NCI-H2227 (cell line): ENCODE results near the gene SIK3.

Experiments used
- DNase-seq: peaks from one replicate; lab custom pipeline; 2025; ENCODE audit not compliant: unreplicated experiment; lab: John Stamatoyannopoulos, UW

The SIK3 gene

DNA sequence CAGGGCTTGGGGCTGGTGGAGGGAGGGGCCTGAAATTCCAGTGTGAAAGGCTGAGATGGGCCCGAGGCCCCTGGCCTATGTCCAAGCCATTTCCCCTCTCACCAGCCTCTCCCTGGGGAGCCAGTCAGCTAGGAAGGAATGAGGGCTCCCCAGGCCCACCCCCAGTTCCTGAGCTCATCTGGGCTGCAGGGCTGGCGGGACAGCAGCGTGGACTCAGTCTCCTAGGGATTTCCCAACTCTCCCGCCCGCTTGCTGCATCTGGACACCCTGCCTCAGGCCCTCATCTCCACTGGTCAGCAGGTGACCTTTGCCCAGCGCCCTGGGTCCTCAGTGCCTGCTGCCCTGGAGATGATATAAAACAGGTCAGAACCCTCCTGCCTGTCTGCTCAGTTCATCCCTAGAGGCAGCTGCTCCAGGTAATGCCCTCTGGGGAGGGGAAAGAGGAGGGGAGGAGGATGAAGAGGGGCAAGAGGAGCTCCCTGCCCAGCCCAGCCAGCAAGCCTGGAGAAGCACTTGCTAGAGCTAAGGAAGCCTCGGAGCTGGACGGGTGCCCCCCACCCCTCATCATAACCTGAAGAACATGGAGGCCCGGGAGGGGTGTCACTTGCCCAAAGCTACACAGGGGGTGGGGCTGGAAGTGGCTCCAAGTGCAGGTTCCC lies 268.6 kb downstream of the SIK3 start, which contains the start of gene APOC3:
APOC3 (plus strand) TSS at position 383 of the 659 bp plus-strand sequence. CDS start 676 bp downstream, outside the sequence.
- DNase-seq = no peak

DNA sequence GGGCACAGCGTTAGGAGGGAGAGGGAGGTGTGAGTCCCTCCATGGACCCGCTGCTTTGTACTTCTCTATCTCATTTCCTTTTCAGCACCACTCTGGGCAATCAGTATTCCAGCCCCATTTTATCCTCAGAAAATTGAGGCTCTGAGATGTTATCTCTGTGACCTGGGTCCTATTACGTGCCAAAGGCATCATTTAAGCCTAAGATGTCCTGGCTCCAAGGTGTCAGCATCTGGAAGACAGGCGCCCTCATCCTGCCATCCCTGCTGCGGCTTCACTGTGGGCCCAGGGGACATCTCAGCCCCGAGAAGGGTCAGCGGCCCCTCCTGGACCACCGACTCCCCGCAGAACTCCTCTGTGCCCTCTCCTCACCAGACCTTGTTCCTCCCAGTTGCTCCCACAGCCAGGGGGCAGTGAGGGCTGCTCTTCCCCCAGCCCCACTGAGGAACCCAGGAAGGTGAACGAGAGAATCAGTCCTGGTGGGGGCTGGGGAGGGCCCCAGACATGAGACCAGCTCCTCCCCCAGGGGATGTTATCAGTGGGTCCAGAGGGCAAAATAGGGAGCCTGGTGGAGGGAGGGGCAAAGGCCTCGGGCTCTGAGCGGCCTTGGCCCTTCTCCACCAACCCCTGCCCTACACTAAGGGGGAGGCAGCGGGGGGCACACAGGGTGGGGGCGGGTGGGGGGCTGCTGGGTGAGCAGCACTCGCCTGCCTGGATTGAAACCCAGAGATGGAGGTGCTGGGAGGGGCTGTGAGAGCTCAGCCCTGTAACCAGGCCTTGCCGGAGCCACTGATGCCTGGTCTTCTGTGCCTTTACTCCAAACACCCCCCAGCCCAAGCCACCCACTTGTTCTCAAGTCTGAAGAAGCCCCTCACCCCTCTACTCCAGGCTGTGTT lies 269.4 kb downstream of the SIK3 start:
- DNase-seq = no peak

DNA sequence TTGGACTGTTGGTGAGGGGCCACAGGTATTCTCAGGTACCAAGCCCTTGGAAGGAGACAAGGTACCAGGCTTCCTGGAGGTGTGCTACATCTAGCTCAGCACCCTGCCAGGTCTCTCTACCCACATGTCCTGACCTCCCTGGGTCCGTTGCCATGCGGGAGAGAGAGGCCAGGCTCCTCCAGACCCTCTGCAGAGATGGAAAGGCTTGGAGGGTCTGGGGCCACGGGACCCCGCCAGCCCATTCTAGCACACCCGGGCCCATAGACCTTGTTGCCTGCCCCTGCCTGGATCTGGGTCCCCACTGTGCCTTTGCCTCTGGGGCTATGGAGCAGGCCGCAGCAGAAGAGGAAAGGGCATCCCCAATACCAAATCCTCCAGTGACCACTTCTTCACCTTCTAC lies 270.8 kb downstream of the SIK3 start:
- no peak for DNase-seq

DNA sequence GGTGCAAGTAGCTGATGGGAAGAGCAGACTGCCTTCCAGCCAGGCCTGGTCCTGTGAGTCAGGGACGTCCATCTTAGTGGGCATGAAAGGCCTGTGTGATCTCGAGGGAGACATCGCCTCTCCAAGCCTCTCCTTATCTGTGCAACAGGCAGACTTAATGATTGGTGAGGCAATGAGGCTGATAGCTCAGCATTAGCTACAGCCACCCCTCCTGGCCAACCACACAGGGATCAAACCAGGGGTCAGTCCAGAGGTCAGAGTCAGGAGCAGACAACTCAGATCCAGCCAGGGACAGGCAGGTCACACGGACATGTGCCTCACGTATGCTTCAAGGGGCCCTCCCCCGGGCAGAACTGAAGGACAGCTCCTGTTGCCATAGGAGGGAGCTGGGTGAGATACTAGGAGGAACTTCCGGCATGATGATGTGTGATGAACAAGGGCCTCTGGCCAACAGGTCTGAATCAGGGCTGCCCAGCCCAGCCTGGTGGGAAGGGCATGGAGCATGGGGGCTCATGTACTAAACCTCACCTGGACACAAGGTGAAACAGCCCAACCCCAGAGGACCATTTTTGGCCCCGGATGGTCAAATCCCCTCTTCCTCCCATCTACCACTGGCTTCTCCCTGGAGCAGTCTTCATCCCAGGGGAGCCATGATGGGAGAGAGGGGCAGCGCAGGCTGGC lies 271.3 kb downstream of the SIK3 start:
- DNase-seq = no peak

DNA sequence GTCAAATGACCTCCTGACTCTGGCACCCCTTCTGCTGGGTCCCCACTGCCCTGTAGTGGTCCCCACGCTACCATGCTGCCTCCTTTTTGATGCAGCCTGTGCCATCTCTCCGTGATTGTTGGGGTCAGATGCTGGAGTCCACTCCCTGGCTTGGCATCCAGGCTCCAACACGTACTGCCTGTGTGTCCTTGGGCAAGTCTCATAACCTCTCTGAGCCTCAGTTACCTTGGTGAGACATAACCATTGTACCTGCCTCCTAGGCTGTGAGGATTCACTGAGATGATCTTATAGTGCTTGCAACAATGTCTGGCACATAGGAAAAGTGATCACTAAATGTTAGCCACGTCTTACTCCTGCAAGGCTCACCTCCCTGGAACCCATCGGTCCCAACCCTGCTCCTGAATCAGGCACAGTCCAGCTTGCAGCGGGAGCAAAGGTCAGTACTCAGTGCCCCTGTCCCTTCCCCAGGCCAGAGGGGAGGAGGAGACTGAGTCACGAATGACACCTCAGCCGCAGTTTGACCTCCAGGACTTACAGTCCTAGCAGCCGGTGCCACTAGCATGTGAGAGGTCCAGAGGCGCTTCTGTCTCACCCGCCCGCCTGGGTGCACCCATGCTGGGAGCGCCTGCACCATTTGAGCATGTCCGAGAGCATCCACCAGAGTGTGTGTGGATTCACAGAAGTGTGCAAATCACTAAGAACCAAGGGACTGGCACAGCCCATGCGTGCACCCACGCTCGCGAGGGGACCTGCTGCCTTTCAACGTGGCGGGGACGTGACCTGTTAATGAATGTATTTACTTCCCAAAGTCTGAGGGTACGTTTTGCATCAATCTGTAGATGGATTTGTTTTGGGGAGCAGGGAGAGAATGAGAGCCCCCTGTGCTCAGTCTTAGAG lies 272.1 kb downstream of the SIK3 start:
- DNase-seq = no peak

DNA sequence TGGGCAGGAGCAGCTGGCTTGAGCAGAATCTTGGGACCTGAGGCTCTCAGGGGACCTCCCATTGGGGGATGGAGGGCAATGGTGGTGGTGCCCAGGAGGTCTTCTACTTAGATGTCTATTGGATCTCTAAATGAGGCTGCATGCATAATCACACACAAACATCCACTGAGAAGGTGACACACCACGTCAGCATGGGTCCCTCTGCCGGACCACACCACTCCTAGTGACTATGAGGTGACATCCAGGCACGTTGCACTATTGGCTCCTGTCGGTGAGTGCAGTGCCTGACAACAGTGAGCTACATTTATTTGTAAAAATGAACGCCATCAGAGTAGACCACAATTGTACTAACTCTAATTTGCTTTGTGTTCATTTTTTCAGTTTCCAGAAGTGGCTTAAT lies 272.8 kb downstream of the SIK3 start:
- no peak for DNase-seq

DNA sequence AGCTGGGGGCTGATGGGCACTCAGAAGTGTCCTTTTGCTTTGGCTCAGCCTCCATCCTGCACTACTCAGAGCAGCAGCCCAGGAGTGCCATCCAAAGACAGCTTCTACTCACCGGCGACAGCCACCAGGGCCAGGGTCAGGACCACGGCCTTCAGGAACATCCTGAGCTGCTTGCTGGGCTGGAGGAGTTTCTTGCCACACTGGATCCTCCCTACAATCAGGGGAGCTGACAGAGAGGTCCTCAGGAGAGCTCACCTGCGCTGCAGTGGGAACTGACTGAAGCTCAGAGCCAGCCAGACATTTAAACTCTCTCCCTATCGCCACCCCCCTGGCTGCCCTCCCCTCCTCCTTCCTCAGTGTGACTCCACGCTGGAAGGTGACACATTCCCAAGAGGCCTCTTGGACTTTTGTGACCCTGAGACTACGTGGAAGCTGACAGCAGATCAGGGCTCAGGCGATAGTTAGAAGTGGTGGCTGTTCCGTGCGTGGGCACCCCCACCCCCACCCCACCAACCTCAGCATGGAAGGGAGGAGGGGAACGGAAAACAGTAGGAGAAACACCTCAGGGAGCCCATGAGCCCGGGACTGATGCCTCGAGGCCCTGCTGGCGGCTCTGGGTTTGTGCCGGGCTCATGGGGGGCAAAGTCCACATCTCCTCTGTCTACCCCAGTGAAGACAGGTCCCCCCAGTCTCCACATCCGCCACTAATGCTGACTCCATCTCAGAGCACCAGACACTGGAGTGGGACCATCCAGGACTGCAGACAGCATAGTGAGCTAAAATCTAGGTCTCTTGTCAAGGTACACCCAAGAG lies 275.0 kb downstream of the SIK3 start, which contains the start of gene APOA4:
APOA4 (minus strand) TSS at position 274 of the 813 bp plus-strand sequence; CDS start at position 161, 113 bp downstream.
- no peak for DNase-seq

DNA sequence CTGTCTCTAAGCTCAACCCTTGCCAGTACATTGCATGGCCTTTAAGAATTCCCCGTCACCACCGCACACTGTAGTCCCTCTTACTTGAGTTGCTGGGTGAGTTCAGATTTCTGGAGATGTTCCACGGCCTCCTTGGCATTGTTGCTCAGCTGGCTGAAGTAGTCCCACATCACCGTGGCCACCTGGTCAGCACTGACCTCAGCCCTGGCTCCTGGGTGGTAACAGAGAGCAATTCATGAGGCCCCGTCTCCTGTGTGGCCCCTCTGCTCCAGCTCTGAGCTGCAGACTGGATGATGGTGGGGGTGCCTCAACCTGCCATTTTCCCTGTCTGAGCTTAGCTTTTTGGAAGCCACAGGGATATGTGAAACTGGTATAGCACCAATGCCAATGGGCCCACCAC lies 275.7 kb downstream of the SIK3 start:
- DNase-seq = no peak

DNA sequence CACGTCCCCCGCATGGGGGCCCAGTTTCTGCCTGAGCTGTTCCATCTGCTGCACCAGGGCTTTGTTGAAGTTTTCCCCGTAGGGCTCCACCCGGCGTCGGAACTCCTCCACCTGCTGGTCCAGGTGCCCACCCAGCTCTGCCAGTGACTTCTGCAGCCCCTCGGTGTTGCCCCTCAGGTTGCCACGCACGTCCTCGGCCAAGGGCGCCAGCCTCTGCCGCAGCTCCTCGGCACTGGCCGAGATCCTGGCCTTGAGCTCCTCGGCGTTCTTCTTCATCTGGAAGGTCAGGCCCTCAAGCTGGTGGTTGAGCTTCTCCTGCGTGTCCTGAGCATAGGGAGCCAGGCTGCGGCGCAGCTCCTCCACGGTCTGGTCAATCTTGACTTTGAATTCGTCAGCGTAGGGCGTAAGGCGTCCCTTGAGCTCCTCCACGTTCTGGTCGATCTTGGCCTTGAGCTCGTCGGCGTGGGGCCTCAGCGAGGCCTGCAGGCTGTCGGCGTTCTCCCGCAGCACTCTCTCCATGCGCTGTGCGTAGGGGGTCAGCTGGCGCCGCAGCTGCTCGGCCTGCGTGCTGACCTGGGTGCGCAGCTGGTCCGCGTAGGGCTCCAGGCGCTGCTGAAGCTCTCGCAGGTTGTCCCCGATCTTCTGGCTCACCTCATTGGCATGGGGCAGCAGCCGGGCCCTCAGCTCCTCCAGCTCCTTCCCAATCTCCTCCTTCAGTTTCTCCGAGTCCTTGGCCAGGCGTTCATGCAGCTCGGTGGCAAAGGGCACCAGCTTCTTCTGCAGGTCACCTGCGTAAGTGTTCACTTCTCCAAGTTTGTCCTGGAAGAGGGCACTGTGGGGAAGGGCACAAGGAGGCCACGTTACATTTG lies 276.9 kb downstream of the SIK3 start:
- no peak for DNase-seq

DNA sequence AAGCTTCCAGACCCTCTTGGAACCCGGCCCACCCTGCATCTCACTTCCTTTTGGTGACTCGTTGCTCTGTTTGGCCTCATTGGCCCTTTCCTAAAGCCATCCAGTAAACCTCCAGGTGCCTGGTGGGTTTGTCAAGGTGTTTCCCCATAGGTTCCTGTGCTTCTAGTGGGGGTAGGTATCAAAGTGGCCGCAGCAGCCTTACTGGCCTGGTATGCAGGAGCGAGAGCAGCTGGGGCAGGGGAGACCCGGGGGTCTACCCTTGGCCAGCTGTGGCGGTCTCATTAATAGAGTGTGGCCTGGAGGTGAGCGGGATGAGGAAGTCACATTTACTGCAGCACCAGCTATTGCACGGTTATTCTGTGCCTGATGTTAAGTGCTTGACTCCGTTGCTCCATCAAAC lies 279.2 kb downstream of the SIK3 start:
- DNase-seq = no peak

DNA sequence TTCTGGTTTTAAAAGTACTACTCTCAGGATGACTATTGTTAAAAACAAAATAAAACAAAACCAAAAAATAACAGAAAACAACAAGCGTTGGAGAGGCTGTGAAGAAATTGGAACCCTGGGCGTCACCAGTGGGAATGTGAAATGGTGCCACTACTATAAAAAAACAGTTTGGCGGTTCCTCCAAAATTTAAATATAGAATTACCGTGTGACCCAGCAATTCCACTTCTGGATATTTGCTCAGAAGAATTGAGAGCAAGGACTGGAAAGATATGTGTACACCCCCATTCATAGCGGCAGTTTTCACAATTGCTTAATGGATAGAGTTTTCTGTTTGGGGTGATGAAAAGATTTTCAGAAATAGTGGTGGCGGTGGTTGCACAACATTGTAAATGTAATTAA lies 283.7 kb downstream of the SIK3 start:
- no peak for DNase-seq

DNA sequence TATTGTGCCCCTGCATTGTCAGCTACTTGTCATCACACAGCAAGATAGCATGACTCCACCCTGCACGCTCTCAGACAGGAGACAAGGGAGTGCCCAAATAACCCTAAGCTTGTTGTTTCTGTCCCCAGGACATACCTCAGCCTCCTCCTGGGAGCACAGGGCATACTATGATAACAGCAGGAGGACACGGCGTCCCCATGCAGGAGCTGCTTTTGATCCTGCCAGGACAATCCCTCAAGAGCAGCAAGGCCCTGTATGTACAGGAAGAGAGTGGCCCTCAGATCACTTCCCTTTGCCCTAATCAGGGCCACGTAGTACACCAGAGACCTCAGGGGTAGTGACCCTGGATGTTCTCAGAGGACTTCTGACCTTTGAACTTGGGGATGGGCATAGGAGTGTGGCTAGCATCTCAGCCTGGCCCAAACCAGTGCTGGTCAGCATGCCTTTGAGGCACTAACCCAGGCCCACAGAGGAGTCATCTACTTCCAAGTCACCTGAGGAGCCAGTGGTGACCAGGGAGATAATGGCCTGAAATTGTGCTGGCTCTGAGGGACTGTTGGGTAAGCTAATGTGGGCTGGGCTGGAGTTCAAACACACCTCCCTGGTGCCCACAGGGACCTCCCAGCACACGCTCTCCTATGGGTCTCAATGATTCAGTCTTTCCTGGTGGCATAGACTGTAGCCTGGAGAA lies 284.3 kb downstream of the SIK3 start:
- DNase-seq = no peak

DNA sequence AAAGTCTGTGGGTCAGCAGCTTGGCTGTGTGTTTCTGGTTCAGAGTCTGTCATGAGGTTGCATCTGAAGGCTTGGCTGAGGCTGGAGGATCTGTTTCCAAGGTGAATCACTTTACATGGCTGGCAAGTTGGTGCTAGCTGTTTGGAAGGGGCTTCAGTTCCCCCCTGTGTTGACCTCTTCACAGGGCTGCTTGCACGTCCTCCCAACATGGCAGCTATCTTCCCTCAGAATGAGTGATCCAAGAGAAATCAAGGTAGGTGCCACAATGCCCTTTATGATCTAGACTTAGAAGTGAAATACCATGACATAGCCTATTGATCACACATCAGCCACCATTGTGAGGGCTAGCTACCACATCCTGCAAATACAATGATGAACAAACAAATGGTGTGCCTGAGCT lies 285.1 kb downstream of the SIK3 start:
- no peak for DNase-seq

DNA sequence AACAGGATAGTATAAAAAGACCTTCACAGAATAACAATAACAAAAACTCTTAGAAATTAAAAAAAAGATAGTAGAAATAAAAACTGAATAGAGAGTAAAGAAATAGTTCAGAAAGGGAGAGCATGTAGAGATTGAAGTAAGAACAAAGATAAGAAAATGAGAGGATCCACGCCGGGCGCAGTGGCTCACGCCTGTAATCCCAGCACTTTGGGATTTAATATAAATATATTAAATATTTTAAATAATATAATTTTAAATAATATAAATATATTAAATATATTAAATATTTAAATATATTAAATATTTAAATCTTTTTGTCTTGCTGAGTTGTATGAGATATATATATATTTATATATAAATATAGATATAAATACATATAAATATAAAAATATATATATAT lies 286.1 kb downstream of the SIK3 start:
- no peak for DNase-seq

DNA sequence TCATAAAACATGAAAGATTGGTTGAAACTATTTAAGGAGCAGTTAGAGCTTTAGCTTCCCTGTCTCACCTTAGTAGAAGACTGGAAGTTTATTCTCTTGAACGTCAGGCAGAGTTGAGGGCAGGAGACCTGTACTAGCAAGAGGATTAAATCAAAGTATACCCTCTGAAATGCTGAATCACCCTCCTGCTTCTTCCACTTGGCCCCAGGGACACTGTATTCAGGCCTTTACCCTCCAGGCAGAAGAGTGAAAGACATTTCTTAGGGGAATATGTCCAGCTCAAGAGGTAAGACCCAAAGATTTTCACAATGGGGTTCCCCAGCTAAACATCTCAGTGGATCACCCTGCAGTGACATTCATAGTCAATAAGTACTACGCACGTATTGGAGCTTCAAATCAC lies 287.0 kb downstream of the SIK3 start:
- DNase-seq = no peak

DNA sequence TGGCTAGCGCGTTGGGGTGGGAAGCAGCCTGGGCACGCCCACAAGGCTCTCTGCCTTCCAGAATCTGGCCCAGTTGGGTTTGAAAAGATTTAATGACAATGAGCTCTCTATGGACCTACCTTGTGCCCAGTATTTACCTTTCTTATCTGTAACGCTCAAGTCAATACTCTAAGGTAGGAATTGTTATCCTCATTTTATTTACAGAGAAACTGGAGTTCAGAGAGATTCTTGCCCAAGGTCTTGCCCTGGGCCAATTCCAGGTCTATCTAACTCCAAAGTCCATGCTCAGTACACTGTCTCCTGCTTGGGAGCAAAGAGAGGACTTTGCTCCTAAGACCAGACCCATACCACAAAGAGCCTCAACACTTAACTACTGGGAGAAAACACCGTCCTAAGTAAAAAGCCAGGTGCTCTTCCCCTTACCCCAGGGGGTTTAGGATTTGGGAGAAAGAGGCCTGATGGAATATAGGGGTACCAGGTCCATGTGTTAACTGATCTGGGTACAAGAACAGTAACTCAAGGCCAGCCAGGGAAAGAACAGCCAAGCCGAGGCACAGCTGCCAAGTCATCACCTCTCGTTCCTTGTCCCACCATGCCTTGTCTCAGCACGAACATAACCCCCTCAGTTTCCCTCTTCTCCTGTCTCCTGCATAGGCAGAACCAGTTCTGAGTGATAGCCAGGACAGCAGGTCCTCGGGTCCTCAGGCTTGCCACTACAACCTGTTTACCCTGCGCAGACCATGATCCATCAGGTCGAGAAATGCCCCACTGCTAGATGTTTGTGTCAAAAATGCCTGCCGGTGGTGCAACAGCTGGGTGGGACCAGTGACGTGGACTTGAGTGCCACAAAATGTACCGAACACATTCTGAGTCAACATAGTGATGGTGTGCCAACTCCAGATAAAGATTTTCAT lies 289.7 kb downstream of the SIK3 start:
- no peak for DNase-seq

DNA sequence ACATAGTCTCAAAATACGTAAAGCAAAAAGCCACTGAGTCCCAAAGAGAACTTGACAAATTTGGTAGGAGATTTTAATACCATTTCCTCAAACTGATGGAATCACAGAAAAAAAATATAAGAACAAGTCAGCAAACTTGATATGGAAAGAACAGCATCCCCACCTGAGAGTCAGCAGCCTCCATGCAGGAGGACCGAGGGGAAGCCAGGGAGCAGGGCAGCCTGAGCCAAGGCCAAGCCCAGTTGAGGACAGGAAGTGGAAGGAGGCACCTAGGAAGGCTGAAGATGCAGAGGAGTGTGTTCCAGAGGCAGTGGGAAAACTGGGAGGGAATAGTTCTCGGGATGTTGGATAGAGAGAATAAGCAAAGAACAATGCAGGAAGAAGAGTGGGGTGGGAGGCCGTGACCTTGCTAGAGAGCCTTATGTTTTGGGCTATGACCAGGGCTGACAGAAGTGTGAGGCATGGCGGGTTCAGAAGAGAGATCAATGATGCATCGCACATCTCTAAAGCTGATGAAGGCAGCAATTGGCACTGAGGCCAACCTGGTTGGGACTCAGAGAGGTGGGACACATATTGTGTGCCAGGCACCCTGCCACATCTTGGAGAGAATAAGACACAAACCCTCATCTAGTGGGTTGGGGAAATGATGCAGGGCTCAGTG lies 290.5 kb downstream of the SIK3 start:
- no peak for DNase-seq
